NCI-H2196 treated with DMSO at 0.1 percent for 48 hours (cell line): ENCODE results near the gene FEZF1.

Experiments
- DNase-seq: peaks from one replicate; lab custom pipeline; 2025; ENCODE audit not compliant: unreplicated experiment; lab: John Stamatoyannopoulos, UW

FEZF1 gene

DNA sequence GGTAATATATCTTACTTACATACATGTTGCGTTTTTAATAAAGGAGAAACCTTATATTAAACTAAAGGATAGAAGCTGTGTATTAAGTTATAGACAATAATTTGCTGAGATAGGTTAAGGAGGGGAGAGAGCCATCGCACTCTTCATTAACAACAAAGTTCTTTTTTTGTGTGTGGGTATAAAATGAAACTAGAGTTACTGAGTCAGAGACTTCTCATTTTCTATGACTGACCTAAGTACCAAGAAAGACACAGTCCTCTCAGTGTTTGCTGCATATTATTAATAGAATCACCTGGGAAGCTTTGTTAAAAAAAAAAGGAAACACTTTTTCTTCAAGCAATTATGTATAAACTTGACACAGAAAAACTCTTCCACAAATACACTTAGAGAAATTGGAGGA lies 31.4 kb downstream of the FEZF1 start:
- DNase-seq = no peak

DNA sequence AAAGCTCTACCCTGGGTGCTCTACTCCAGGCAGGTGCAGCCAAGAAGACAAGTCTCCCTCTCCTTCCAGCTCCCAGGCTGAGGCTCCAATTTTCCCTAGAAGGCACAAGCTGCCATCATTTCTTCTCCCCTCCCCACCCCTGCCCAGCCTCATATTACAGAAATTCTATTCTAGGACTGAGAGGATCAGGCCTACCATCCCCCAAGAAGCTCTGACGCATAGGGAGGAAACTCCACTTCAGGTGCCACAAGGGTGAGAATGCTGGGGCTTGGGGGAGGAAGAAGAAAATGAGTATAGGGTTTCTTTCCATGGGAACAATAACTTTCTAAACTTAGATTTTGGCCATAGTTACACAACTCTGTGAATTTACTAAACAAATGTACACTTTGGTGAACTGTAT lies 35.3 kb downstream of the FEZF1 start:
- DNase-seq = no peak

DNA sequence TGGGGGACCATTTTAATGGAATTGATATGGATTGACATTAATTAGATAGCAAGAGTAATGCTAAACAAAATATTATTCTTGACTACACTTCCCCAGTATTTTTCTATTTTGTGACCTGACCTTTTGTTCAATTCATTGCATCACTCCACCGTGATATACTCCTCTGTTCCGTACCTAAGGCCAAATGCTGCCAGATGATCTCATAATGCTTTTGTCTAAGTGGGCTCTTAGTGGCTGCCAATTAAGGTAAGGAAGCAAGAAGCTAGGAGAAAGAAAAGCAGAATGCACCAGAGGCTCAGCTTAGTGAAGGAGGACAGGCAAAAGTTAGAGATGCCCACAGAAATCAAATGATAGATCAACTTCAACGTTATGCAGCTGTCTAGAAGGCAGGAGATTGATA lies 36.4 kb downstream of the FEZF1 start:
- no peak for DNase-seq

DNA sequence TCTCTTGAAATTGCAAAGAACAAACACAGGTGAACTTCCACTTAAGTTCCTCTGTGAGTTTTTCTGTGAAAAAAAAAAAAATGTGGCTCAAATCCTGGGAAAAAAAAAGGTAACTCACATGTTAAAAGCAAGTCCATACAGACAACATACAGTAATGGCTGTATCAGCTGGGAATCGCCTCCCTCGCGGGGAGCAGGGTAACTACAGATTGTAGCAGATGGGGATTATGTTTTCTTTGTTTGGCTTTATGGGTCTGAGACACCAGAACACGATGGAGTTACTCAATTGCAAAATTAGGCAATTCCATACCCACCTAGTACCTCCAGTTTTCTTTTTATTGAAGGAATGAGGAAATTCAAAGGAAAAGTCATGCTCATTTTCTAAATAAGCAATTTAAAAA lies 42.3 kb downstream of the FEZF1 start:
- no peak for DNase-seq

DNA sequence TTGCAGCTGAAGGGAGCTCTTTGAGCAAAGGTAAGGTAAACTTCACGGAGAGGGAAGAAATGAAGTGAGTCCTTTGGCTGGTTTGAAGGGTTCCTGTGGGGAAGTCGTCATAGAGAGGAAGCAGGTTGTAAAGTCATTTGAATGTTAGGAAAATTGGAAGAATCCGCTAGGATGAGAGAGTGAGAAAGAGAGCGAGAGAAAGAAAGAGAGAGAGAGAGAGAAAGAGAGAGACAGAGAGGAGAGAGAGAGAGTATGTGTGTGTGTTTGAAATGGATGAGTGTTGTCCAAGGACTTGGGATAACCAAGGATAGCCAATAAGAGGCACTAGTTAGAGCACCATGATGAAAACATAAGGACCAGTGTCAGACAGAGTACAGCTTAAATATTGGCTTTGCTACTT lies 43.1 kb downstream of the FEZF1 start:
- DNase-seq = no peak

DNA sequence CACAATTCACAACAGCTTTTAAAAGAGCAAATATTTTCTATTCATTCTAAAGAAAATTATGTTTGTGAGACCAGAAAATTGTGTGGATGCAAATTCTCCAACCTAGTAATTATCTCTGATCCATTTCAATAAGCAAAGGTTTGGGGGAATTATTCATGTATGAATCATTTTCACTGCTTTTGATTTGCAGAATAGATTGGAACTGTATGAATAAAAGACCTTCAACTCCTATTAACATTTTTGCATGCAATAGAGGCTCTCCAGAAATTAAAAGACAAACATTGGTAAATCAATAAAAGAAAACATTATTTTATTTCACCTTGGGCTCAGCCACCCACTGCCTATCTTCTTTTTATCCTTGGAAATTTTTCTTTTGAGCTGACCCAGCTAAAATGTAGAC lies 43.5 kb downstream of the FEZF1 start:
- DNase-seq = no peak

DNA sequence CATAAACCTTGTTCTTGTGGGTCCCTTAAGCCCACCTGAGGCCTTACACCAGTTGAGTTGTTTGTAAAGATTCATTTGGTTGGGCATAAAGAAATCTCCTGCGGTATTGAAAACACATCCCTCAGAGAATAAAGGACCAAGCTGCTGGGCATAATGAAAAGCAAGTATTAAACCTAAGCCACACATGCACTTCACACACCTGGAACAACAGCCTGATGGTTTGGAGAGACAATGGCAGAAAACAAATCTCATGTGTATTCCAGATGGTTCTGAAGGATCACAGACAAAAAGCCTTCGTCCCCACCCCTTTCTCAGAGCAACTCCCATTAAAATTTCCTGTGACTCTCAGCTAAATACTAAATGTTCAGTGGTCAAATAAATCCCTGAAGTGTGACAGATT lies 44.2 kb downstream of the FEZF1 start:
- no peak for DNase-seq

DNA sequence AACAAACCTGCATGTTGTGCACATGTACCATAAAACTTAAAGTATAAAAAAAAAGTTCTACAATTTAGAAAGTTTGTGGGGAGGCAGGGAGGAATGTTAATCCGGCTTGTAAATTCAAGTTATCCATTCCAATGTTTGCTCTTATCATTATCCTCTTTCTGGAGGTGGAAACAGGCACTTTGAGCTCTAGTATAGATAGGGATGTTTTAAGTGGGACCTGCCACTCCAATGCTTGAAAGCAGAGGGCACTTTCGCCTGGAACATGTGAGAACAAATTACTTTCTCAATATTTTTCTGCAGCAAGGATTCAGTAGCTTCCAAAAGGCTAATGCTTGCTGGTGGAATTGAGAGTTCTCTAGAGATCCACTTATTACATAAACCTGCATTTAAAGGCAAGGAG lies 45.6 kb downstream of the FEZF1 start:
- no peak for DNase-seq

DNA sequence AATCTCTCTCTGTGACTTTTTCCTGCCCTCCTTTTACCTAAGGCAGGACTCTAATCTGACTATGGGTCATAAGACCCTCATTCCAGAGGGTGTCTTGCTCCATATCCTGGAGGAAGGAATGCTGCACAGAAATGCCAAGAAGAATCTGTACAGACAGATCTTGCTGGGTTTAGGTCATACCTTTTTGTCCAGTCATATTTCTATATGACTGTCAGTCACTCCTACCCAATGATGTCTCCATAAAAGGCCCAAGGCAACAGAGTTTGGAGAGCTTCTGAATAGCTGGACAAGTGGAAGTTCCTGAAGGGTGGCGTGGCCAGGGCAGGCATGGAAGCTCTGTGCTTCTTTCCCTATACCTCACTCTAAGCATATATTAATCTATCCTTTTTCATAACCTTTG lies 47.5 kb downstream of the FEZF1 start:
- no peak for DNase-seq

DNA sequence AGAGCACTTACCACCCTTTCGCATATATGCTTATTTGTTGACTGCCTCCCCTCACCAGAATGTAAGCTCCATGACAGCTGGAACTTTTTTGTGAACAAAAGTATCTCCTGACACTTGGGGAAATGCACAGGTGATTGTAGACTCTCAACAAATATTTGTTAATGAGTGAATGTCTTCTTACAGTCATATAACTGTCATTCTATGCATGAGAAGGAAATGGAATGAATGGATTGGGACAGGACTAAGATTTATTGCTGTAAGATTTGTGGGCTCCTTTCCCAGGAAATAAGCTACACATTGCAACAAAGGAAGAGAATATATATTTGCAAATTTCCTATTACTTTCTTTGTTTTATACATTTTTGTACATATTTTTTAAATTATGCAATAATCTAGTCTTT lies 48.5 kb downstream of the FEZF1 start:
- no peak for DNase-seq

DNA sequence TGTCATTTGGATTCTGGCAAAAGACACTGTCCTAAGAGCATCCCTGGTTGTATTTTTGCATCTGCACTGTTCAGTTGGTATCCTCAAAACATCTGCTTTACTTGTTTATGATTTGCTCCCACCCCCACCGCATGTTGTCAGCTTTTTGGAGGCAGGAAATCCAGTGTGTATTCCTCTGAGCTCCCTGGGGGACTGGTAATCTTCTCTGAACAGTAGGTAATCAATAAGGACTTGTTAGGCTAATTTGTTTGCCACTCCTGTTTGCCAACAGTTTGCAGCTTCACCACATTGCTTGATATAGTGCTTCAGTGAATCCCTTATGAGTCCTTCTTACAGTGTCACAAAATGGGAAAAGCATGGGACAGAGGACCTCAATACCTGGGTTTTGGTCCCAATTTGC lies 49.1 kb downstream of the FEZF1 start:
- no peak for DNase-seq
